Epithelial cell of esophagus (primary cell): Measurements from ENCODE around the gene ZNF605.
A peak's percentile ranks its signal among the peaks of the same experiment; 100 is the strongest.
"Not testable (repeated sequence)": the region's sequence is repeated elsewhere in the genome, so short reads cannot be mapped to it uniquely, and the experiment has no call there.

Experiments used
- DNase-seq: peaks from one replicate; pipeline ENCODE4 v3.0.0; 2010; ENCODE audit warnings: low read depth
- H3K4me3 ChIP-seq: 2 replicates; pipeline ENCODE4 v1.5.1; 2011; ENCODE audit warnings: mild to moderate bottlenecking, low read length, control low read depth
- CTCF ChIP-seq: IDR thresholded peaks from 2 replicates; pipeline ENCODE4 v1.5.1; 2011; ENCODE audit warnings: low read depth, mild to moderate bottlenecking, low read length, control low read depth, inconsistent platforms; ENCODE audit not compliant: insufficient read depth; ENCODE audit errors: missing control alignments

ZNF605 gene

GRCh38 chr12:132956011-132956788, at the start of gene ZNF605:
Gene ZNF605 (minus strand): TSS chr12:132956306. CDS start chr12:132945635, 10,671 bp downstream.
- TF ChIP-seq CTCF = peak; percentile 5
- peak; percentile 84 for DNase-seq
- H3K4me3 ChIP-seq = peak within 1 kb of the TSS; percentile 84

DNA sequence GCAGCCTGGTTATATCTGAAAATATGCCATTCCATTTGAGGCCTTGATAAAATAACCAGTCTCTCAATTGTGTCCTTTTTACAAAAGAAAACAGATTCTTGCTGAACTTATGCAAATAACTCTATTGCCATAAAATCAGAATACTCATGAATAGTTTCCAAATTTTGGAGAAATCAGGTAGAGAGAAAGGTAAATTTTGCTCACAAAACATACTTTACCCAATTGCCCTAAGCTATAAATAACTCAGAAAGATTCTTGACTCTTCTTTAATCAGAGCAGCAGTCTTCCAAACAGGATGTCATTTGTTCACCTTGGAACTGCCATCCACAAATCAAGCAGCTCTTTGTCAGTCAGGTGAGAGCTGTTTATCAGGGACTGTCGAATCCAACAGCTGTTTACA, 42.6 kb upstream of the ZNF605 start:
- TF ChIP-seq CTCF = no peak
- no peak overlapping the region for H3K4me3 ChIP-seq
- DNase-seq = no peak

DNA sequence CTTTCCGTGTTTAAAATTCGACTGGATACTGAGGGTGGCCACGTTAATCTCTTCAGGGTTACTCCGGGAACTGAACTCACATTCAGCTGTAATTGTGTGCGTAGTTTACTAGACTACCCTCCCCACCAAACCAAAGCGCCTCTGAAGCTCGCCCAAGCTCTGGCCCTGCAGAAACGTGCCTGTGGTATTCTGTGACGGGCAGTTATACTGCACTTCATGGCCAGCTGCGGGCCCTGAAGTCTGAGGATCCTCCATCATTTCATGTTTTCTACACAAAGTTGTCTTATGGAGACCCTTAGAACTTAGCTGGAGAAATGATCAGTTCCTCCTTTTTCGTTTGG, 30.7 kb upstream of the ZNF605 start:
- TF ChIP-seq CTCF = no peak
- DNase-seq = peak; percentile 36
- peak overlapping the region; percentile 97 for H3K4me3 ChIP-seq

GRCh38 chr12:132986001-132986884, 30.1 kb upstream of the ZNF605 start, which contains the start of gene ZNF26:
Gene ZNF26 (plus strand): TSS chr12:132986367. CDS start chr12:132986841, 474 bp downstream.
- TF ChIP-seq CTCF = no peak
- peak within 1 kb of the TSS; percentile 97 for H3K4me3 ChIP-seq
- peak; percentile 96 for DNase-seq

- peak; percentile 41 for TF ChIP-seq CTCF
- DNase-seq = peak; percentile 18
- not testable (repeated sequence) for H3K4me3 ChIP-seq
Measured at GRCh38 chr12:132976870-132977269, 20.8 kb upstream of the ZNF605 start.

GRCh38 chr12:132972374-132972773, 16.3 kb upstream of the ZNF605 start:
- no peak for DNase-seq
- TF ChIP-seq CTCF = no peak
- no peak overlapping the region for H3K4me3 ChIP-seq

DNA sequence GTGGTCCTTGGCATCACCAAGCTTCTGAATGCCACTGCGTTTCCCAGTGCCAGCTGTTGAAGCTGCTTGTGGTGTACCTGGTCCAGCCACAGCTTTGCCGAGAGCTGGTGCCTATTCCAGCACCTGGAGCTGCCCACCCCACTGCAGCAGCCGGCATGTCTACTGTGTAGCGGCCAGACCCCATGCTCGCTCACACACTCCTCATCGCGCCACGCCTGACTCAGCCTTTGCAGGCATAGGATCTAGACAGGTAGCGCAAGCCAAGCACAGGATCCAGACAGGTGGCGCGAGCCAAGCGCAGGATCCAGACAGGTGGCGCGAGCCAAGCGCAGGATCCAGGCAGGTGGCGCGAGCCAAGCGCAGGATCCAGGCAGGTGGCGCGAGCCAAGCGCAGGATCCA, 11.6 kb upstream of the ZNF605 start:
- H3K4me3 ChIP-seq = no peak overlapping the region
- no peak for TF ChIP-seq CTCF
- no peak for DNase-seq
